ENCODE data around the gene GPR3. TPM values are rescaled to one million over a fixed set of nuclear protein-coding genes. Genes with fewer than 3 reads are reported as not detected.

Gene GPR3
- total and polyA plus RNA-seq, 2 of the 13 experiments (the other 11 are each of a cell fraction or from before 2014, with no cell fraction given), result 1.00 to 2.6 TPM

DNA sequence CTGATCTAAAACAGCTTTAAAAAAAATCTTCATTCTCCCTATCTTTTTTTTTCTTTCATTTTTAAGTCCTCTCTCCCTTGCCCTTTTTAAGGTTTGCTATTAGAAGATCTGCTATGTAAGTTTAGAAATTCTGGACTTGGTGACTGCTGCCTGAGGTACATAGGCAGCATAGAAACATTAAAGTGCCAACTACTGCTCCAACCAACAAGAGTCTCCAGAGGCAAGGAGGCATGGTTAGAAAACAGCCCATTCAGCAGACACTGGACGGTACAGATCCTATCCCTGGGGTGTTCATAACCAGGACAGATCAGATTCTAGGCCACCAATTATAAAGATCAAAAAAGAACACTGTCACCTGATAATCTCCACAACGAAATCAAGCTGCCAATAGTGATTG, 36.6 kb downstream of the GPR3 start (continued):
- TF ChIP-seq TFDP1 (CRISPR knock-in tag; IDR thresholded peaks at IDR 0.05; ENCODE audit: borderline replicate concordance) (no peak), ZNF577 (CRISPR knock-in tag; IDR thresholded peaks at IDR 0.05; ENCODE audit: borderline replicate concordance, low read depth) (no peak), NFATC3 (CRISPR knock-in tag; IDR thresholded peaks at IDR 0.05) (no peak)
- TF ChIP-seq, protein P1, sequence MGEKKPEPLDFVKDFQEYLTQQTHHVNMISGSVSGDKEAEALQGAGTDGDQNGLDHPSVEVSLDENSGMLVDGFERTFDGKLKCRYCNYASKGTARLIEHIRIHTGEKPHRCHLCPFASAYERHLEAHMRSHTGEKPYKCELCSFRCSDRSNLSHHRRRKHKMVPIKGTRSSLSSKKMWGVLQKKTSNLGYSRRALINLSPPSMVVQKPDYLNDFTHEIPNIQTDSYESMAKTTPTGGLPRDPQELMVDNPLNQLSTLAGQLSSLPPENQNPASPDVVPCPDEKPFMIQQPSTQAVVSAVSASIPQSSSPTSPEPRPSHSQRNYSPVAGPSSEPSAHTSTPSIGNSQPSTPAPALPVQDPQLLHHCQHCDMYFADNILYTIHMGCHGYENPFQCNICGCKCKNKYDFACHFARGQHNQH (CRISPR knock-in tag; IDR thresholded peaks at IDR 0.05), result no peak

DNA sequence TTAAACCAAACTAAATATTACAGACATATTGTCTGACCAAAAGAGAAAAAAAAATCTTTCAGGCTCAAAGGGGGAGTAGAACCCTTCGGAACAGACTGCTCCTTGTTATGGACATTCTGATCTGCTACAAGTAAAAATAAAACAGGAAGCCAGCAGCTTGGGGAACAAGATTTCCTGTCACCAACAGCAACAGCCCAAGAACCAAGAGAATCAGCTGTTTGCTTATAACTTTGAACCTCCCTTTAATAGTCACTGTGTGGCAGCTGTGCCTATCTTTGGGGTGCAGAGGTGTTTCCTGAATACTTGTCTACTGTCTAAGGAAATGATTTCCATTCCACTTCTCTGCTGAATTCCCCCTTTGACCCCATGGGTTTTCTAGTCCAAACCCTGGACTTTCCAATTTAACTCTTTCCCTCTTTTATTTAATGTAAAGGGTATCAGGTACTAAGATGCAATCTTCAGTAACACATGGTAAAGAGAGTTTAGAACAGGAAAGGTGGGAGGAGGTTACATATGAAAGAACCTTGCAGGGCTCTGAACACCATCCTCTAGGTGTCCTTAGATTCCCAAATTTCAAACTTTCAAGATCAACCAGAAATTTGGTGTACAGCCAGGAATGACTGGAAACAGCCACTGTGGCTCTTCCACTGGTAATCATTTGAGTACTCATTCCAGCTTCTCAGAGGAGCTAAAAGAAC, 38.6 kb downstream of the GPR3 start:
- no peaks in the 10 kb centered on the region for H3K27me3 ChIP-seq (ENCODE audit: control insufficient read depth in 1 of 2, insufficient read depth in 2 of 2, low read length in 2 of 2)
- ChIA-PET POLR2A (interaction anchor here (0.5 kb wide), 1 partner anchor 276 kb away, joined by 5 read pairs; the partner anchor contains the start of gene SLC9A1), CTCF (ENCODE audit: low intra/inter-chr PET ratio, low total read pairs) (no interaction called here)
- H3K9ac ChIP-seq (ENCODE audit: insufficient read depth, low read depth, low read length), result no peak overlapping the region
- no peak overlapping the region for H3K4me3 ChIP-seq (replicated peaks in 1 of 3; ENCODE audit: insufficient read depth in 1 of 3, low read depth in 2 of 3, low read length in 3 of 3)
- no peak overlapping the region for H2AFZ ChIP-seq (ENCODE audit: low read length)
- H3K36me3 ChIP-seq (replicated peaks in 1 of 2; ENCODE audit: control insufficient read depth in 1 of 2, insufficient read depth in 2 of 2, low read length in 2 of 2), result peaks cover 10 to 27% of the 10 kb centered on the region in 2 experiments
- intact Hi-C loops (cut with micrococcal nuclease; ENCODE audit: unreplicated experiment) (no loop called here), in situ Hi-C loops (cut with HindIII; ENCODE audit: extremely low pct_ligation_motif_present, low pct_unique_long_range_greater_than_20kb) (no loop called here)
- H3K27ac ChIP-seq (ENCODE audit: extremely low read length, insufficient read depth, low read length), result no peak overlapping the region
- BruUV-seq (replicated peaks), result no TSS peak
- peaks cover 43% of the 10 kb centered on the region for H3K4me1 ChIP-seq (ENCODE audit: insufficient read depth, low read length)
- no peak for ATAC-seq
- DNase-seq (ENCODE audit: low spot score), result no peak
- 84% methylated on average over 1 of the region's 1 CpG for WGBS (ENCODE audit: low lambda C conversion rate)
- no peak overlapping the region for H3K4me2 ChIP-seq (ENCODE audit: low read depth, low read length)
- no peaks in the 10 kb centered on the region for H3K9me3 ChIP-seq (ENCODE audit: low read length)
- FAIRE-seq, result no peak
- peaks cover 36% of the 10 kb centered on the region for H3K79me2 ChIP-seq (ENCODE audit: insufficient read depth, low read length)
- peaks cover 4% of the 10 kb centered on the region for H4K20me1 ChIP-seq (ENCODE audit: insufficient read depth, low read length)
- no peak for TF ChIP-seq WIZ (CRISPR knock-in tag; IDR thresholded peaks at IDR 0.05)
- TF ChIP-seq SOX6 (IDR thresholded peaks at IDR 0.05), result no peak
- TF ChIP-seq SOX6 (CRISPR knock-in tag; IDR thresholded peaks at IDR 0.05), result no peak
- TF ChIP-seq ZNF343 (CRISPR knock-in tag; IDR thresholded peaks at IDR 0.05), result no peak
- TF ChIP-seq ZNF253 (CRISPR knock-in tag; IDR thresholded peaks at IDR 0.05; ENCODE audit: borderline replicate concordance), result no peak
- no peak for TF ChIP-seq SP1 (IDR thresholded peaks at IDR 0.05)
- TF ChIP-seq SP1 (CRISPR knock-in tag; IDR thresholded peaks at IDR 0.05), result no peak
- no peak for TF ChIP-seq JUND (CRISPR knock-in tag; IDR thresholded peaks at IDR 0.05)
- TF ChIP-seq, protein P2, sequence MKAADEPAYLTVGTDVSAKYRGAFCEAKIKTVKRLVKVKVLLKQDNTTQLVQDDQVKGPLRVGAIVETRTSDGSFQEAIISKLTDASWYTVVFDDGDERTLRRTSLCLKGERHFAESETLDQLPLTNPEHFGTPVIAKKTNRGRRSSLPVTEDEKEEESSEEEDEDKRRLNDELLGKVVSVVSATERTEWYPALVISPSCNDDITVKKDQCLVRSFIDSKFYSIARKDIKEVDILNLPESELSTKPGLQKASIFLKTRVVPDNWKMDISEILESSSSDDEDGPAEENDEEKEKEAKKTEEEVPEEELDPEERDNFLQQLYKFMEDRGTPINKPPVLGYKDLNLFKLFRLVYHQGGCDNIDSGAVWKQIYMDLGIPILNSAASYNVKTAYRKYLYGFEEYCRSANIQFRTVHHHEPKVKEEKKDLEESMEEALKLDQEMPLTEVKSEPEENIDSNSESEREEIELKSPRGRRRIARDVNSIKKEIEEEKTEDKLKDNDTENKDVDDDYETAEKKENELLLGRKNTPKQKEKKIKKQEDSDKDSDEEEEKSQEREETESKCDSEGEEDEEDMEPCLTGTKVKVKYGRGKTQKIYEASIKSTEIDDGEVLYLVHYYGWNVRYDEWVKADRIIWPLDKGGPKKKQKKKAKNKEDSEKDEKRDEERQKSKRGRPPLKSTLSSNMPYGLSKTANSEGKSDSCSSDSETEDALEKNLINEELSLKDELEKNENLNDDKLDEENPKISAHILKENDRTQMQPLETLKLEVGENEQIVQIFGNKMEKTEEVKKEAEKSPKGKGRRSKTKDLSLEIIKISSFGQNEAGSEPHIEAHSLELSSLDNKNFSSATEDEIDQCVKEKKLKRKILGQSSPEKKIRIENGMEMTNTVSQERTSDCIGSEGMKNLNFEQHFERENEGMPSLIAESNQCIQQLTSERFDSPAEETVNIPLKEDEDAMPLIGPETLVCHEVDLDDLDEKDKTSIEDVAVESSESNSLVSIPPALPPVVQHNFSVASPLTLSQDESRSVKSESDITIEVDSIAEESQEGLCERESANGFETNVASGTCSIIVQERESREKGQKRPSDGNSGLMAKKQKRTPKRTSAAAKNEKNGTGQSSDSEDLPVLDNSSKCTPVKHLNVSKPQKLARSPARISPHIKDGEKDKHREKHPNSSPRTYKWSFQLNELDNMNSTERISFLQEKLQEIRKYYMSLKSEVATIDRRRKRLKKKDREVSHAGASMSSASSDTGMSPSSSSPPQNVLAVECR (CRISPR knock-in tag; IDR thresholded peaks at IDR 0.05; ENCODE audit: borderline replicate concordance), result no peak
- no peak for TF ChIP-seq MTERF4 (CRISPR knock-in tag; IDR thresholded peaks at IDR 0.05)
